SHP77 treated with DMSO at 0.1 percent for 48 hours (cell line): ENCODE data around the gene SHANK2.

ENCODE experiments used
- DNase-seq: peaks from one replicate; lab custom pipeline; 2025; lab: John Stamatoyannopoulos, UW

The SHANK2 gene

GRCh38 chr11:71269603-71270511 is 17.5 kb upstream of the SHANK2 start:
- DNase-seq, result no peak

- no peak for DNase-seq
Measured at GRCh38 chr11:71268706-71269321, 16.4 kb upstream of the SHANK2 start.

DNA sequence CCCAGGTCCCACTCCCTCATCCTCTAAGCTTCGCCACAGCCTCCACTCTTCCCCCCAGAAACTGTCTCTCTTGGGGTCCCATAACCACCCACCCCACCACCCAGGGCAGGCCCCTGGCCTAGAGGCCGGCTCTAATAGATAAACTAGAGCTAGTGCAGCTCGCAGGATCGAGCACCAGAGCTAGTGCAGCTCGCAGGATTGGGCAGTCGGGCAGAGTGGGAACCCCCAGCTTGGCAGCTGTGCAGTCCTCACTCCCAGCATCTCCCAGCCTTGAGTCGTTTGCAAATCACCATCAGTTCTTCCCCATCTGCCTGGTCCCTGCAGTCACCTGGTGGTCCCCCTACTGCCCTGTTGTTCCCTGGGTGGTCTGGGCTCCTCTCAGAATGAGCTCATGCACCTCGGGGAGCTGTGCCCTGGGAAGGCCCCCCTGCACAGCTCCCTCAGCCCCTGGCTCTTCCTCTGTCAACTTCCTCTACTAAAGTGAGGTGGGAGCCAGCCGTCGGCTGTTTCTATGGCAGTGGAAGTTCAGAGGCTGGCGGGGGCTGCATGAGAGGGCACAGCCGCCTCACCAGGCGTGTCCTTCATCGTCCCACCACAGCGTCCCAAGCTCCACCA is 15.5 kb upstream of the SHANK2 start:
- no peak for DNase-seq

- no peak for DNase-seq
Measured at GRCh38 chr11:71266114-71266833, 13.9 kb upstream of the SHANK2 start.

DNA sequence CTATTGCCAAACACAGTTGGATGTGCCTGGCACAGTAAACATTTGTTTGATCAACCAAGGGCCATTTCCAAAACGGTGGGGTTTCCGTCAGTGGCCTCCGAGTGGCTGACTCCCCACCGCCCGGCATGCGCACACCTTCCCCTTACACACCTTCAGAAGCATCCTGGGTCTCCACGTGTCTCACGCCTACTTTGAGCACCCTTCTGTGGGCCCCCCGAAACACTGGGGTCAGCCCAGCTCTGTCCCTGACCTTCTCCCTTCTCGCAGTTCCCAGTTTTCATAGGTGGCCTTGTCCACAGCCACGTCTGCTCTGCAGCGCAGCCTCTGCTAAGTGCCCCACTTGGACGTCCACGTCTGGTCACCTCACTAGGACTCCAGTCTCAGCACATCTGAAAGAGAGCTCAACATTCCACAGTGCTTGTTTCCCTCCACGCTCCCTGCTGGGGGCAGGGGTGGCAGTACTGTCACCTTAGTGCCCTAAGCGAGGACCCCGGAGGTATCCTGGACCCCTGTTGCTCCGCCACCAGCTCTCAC is 13.2 kb upstream of the SHANK2 start:
- DNase-seq, result no peak

GRCh38 chr11:71263386-71263785 is 11.0 kb upstream of the SHANK2 start:
- DNase-seq, result no peak

DNA sequence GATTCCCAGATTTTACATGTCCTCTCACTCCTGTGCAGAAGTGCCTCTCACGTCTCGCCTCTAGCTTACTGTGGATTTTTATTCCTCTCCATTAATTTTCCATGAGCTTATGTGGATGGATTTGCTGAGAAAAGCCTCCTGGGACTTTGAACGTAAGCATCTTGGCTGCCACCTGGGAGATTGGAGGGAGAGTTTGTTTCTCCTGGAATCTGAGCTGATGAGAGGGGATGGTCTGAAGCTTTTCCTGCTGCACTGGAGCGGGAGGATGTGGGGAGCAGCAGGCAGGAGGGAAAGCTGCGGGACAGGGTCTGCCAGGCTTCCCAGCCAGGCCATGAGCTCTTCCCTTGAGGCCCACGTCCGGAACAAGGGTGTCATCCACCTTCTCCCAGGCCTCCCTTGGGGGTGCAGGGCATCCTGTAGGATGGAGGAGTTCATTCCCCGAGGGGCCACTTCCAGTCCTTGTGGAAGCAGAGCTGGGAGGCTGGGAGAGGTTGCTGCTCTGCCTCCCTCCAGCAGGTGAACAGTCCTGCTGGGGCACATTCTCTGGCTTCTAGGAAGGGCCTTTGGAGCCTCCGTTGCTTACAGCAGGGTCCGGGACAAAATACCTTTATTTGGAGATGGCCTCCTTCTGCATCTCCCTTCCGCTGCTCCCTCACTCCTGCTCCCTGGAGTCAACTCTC is 3.6 kb upstream of the SHANK2 start:
- DNase-seq, result no peak

- DNase-seq, result no peak
Measured at GRCh38 chr11:71255323-71255722, 2.9 kb upstream of the SHANK2 start.

DNA sequence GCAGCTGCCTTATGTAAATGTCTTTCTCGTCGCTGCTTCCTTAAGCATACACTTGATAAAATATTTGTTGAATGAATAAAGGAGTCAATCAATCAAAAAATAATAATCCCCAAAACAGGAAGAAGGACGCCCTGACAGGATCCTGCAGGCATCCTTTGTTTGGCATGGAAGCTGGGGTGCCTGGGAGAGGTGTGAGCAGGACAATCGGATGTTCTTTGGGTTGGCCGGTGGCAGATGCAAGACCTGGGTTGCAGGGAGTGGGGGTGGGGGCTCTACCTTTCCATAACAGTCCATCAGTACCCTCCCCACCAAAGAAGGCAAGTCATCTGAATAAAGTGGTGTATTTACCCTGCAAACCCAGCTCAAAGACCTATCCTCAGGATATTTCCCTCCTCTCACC is 1.4 kb upstream of the SHANK2 start:
- DNase-seq, result no peak

GRCh38 chr11:71252770-71253730 is 673 bp upstream of the SHANK2 start:
- no peak for DNase-seq

GRCh38 chr11:71251761-71252268 is 562 bp downstream of the SHANK2 start:
- DNase-seq, result no peak

- no peak for DNase-seq
Measured at GRCh38 chr11:71251151-71251721, 1.1 kb downstream of the SHANK2 start.

- no peak for DNase-seq
Measured at GRCh38 chr11:71250523-71251150, 1.7 kb downstream of the SHANK2 start.

- no peak for DNase-seq
Measured at GRCh38 chr11:71249301-71249700, 3.1 kb downstream of the SHANK2 start.

DNA sequence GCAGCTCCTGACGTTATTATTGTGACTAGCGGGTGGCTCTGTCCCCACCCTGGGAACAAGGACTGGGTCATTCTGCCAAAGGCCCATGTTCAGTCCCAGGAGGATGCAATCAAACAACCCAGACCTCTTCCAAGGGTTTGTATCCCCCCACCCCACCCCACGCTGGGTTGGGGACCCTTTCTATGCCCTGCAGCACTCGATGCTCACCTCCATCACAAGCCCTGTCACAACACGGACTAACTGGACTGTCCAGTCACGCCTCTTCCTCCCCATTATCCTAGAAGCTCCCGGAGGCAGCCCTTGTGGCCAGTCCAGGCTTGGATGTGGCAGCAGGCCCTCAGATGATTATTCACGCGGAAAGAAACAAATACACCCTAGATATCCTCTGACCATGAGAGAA is 3.7 kb downstream of the SHANK2 start:
- DNase-seq, result no peak

- no peak for DNase-seq
Measured at GRCh38 chr11:71248251-71248570, 4.2 kb downstream of the SHANK2 start.

DNA sequence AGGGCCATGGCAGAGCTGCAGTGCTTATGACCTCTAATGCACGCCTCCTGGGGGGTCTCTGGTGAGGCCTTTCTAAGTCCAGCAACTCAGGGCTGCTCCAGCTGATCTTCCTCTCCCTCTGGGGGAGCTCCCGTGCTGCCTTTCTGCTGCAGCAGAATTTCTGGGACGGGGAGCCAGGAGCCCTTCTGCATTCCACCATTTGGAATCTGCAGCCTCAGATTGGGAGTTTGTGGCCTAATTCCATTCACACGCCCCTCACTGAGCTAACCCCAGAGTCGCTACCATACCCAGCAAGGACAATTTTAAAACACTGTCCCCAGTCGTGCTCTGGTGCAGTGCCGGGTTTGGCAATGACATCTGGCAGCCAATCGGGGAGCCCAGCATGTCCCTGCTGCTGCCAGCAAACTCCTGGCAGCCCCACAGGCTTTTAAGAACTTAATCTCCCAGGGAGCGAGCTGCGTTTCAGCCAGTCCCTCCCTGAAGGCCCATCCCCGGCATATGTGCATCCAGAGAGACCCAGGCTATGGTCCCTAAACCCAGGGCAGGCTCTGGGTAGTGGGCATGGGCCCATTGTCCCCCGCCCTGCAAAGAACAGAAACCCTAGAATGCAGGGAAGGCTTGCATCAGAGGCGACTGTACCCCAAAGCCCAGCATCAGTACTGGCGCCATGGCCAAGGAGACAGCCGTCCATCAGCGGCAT is 4.7 kb downstream of the SHANK2 start:
- DNase-seq, result no peak

DNA sequence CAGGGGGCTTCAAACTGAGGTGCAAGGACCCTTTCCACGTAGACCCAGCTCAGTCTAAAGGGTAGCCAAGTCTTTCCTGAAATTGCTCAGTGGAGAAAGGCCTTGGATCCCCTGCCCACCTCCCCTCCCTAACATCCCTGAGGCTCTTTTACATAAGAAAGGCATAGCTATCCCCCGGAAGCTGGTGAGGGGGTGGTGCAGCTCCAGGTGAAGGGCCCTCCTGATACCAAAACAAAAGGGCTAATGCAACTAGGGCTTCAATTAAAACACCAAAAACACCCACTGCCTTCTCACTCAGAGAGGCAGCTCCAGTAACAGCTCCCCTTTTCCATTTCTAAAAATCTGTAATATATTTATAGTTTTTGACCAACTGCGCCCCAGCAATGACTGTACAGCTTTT is 5.8 kb downstream of the SHANK2 start:
- no peak for DNase-seq
